Measurements from ENCODE around the gene ARHGAP44. TPM values are rescaled to one million over a fixed set of nuclear protein-coding genes. Genes with fewer than 3 reads are reported as not detected.
"Not testable (repeated sequence)": the region's sequence is repeated elsewhere in the genome, so short reads cannot be mapped to it uniquely, and the experiment has no call there.

Gene ARHGAP44
- polyA plus RNA-seq, 3 donors: 2.2 to 5.1 (median 2.8) TPM

- 92 to 94% (median 94%) methylated on average over 6 of the region's 6 CpGs for WGBS, 3 donors
- H3K27ac ChIP-seq (ENCODE audit: low read depth, low read length): not testable (repeated sequence)
Measured at GRCh38 chr17:12978787-12979186, 189.5 kb downstream of the ARHGAP44 start.

- H3K27ac ChIP-seq (ENCODE audit: low read depth, low read length): no peak overlapping the region
- WGBS, 3 donors: 90 to 93% (median 92%) methylated on average over 5 of the region's 5 CpGs
Measured at GRCh38 chr17:12979246-12979645, 189.9 kb downstream of the ARHGAP44 start.

- 85 to 93% (median 90%) methylated on average over 12 of the region's 12 CpGs for WGBS, 3 donors
- H3K27ac ChIP-seq (ENCODE audit: low read depth, low read length): no peak overlapping the region
Measured at GRCh38 chr17:12979826-12980500, 190.7 kb downstream of the ARHGAP44 start.

- H3K27ac ChIP-seq (ENCODE audit: low read depth, low read length): no peak overlapping the region
- 59 to 87% (median 63%) methylated on average over 6 of the region's 6 CpGs for WGBS, 3 donors
Measured at GRCh38 chr17:12982224-12982623, 192.9 kb downstream of the ARHGAP44 start.

DNA sequence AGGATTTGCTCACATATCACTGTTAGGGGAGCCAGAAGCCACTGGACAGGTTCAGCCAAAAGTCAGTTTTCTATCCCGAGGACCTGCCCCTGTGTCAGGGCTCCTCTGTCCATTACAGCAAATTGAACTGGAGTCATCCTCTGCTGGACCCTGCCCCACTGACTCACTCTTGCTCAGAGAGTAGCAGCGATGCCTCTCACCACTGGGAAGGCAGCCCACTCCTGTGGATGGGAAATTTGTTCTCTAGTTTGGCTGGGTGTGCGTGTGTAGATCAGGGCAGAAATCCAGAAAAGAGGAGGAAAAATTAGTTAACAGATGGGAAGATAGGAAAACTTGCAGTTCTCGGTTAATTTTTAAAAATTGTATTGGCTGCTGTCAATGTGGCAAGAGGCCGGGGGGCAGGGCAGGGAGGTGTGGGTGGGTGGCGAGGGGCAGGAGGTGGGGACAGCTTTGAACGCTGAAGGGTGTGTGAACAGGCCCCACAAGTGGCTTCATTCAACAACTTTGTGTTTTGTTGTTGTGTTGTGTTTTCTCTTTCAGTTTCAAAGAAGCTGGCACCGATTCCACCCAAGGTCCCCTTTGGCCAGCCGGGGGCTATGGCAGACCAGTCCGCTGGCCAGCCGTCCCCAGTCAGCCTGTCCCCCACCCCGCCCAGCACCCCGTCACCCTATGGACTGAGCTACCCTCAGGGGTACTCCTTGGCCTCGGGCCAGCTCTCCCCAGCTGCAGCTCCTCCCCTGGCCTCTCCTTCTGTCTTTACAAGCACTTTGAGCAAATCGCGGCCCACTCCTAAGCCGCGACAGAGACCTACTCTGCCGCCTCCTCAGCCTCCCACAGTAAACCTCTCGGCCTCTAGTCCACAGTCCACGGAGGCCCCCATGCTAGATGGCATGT, 194.9 kb downstream of the ARHGAP44 start:
- 45 to 71% (median 56%) methylated on average over 21 of the region's 21 CpGs for WGBS, 3 donors
- peak overlapping the region; percentile 46 for H3K27ac ChIP-seq (ENCODE audit: low read depth, low read length)

DNA sequence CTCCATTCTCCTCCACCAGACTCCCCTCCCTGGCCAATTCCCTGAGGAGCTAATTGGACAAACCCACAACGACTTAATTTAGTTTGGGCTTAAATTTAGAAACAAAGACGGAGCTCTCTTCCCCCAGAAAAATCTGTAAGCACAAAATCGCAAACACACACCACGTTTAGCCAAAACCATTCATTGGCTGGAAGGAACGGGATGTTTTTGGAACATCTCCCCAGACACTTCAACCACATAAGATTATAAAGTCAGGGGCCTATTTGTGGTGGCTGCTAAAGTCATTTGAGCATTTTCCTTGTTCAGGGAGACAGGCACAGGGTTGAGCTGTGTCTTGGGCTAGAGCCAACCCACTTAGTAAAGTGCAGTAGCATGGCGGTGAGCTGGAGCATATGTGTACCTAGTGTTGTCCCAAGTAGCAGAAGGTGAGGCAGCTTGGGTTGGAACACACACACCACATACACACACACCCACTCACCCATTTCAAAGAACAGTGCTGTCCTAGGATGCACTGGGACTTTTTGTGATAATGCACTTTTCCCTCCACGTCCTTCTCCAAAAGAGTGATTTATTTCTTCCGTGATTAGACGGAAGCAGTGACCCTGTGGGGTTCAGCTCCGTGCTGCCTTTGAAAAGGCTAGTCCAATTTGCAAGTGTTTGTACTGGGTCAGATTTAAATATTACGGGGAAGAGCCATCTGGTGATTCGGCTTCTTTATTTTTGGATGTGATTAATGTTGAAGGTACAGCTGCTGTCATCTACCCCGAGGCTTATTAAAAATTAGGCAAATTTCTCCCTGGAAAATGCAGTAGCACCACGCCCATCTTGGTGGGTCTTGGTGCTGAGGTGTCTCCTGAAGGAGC, 196.4 kb downstream of the ARHGAP44 start:
- no peak overlapping the region for H3K27ac ChIP-seq (ENCODE audit: low read depth, low read length)
- WGBS, 3 donors: 52 to 75% (median 58%) methylated on average over 14 of the region's 14 CpGs

GRCh38 chr17:12987120-12987519, 197.8 kb downstream of the ARHGAP44 start:
- 70 to 78% (median 72%) methylated on average over 12 of the region's 12 CpGs for whole genome bisulfite sequencing, 3 donors
- H3K27ac ChIP-seq (ENCODE audit: low read depth, low read length): no peak overlapping the region

- no peak overlapping the region for H3K27ac ChIP-seq (ENCODE audit: low read depth, low read length)
- WGBS, 3 donors: 88 to 92% (median 88%) methylated on average over 25 of the region's 25 CpGs
Measured at GRCh38 chr17:12990041-12990808, 200.9 kb downstream of the ARHGAP44 start.

DNA sequence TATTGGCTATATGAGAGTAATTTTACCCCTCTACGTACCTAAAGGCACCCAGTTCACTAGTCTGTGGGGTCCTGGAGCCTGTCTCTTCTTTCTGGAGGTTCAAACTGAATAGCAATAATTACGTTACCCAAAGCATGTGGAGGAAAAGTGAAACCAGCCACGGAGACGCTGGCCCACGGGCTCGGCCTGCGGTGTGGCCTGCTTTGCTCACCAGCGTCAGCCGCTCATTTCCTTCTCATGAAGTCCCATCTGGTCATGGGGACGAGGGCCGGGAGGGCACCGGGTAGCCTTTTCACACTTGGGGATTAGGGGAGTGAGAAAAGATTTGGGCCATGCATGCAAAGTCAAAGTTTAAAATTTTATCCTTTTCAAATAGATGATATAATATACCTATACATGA, 201.6 kb downstream of the ARHGAP44 start:
- WGBS, 3 donors: 92 to 97% (median 94%) methylated on average over 12 of the region's 12 CpGs
- no peak overlapping the region for H3K27ac ChIP-seq (ENCODE audit: low read depth, low read length)

- H3K27ac ChIP-seq (ENCODE audit: low read depth, low read length): no peak overlapping the region
- 88 to 95% (median 95%) methylated on average over 14 of the region's 14 CpGs for WGBS, 3 donors
Measured at GRCh38 chr17:12992676-12993075, 203.4 kb downstream of the ARHGAP44 start.

GRCh38 chr17:12993631-12994030, 204.3 kb downstream of the ARHGAP44 start:
- WGBS, 3 donors: 90 to 95% (median 95%) methylated on average over 14 of the region's 14 CpGs
- no peak overlapping the region for H3K27ac ChIP-seq (ENCODE audit: low read depth, low read length)

DNA sequence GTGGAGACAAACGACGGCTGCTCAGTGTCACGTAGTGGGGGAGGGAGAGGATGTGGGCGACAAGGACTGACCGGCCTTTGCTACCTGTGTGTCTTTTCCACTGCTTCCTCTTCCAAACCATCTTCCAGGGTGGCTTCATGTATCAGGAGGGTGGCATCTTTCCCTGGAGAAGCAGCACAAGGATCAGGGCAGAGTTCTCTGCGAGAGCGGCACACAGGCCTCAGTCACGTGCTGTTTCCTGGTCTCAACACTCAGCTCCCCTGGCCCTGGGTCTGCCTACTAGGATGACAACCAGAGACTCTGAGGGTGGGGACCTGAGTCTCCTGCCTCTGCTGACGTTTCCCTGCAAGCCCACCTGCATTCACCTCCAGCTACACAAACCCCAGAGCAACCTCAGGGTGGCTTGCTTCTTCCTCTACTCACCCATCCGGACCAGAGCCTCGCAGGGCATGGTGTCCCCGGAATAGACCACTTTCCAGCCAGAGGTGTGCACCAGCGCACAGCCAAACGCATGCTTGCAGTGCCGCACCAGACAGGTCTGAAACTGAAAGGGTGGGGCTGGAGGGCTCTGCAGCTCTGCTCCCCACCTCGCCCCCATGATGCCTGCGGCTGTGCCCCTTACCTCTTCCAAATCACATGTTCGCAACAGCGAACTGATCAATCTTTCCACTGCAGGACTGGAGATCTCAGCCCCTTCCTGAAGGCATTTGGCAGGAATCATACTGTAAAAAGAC, 205.2 kb downstream of the ARHGAP44 start:
- H3K27ac ChIP-seq (ENCODE audit: low read depth, low read length): no peak overlapping the region
- 90 to 95% (median 93%) methylated on average over 19 of the region's 19 CpGs for WGBS, 3 donors

- 86 to 93% (median 89%) methylated on average over 11 of the region's 11 CpGs for WGBS, 3 donors
- no peak overlapping the region for H3K27ac ChIP-seq (ENCODE audit: low read depth, low read length)
Measured at GRCh38 chr17:12995106-12995895, 206.0 kb downstream of the ARHGAP44 start.

GRCh38 chr17:12995896-12996295, 206.6 kb downstream of the ARHGAP44 start:
- H3K27ac ChIP-seq (ENCODE audit: low read depth, low read length): no peak overlapping the region
- 96 to 97% (median 96%) methylated on average over 19 of the region's 19 CpGs for WGBS, 3 donors

- no peak overlapping the region for H3K27ac ChIP-seq (ENCODE audit: low read depth, low read length)
- WGBS, 3 donors: 95 to 97% (median 96%) methylated on average over 10 of the region's 10 CpGs
Measured at GRCh38 chr17:12996357-12996756, 207.1 kb downstream of the ARHGAP44 start.

DNA sequence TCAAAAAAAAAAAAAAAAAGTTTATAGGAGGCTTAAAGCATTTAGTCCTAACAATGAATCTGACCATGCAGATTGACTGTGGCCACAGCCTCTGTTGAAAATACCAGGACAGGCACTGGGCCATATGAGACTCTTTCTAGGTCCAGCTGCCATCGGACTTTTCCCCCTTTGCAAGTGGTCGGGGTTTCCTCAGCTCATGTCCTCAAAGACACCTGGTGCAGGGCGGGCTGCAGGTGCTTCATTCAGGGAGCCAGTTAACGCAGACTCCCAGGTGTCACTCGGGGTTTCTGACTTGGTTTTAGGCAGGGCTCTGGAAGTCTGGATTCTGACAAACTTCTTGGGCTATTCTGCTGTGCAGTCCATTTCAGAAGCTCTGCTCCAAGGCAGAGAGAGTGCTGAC, 207.6 kb downstream of the ARHGAP44 start:
- 77 to 91% (median 84%) methylated on average over 5 of the region's 5 CpGs for WGBS, 3 donors
- no peak overlapping the region for H3K27ac ChIP-seq (ENCODE audit: low read depth, low read length)

- 90 to 92% (median 91%) methylated on average over 8 of the region's 8 CpGs for WGBS, 3 donors
- H3K27ac ChIP-seq (ENCODE audit: low read depth, low read length): no peak overlapping the region
Measured at GRCh38 chr17:12998461-12998860, 209.2 kb downstream of the ARHGAP44 start.
